Muscle of back (tissue), 11 donors: ENCODE measurements around the gene HMCN2. TPM values are rescaled to one million over a fixed set of nuclear protein-coding genes. Genes with fewer than 3 reads are reported as not detected.

Source experiments
- DNase-seq, 3 donors: peaks; one replicate each; pipeline versions ENCODE4 v3.0.0 to v3.0.0-alpha.2; 2013
- polyA plus RNA-seq, 10 donors: library from polyadenylated mRNA; unstranded; fragments of 120-200 nt; gene quantifications; one replicate each; pipeline ENCODE4 v1.2.1, GENCODE V29; 2013; ENCODE audit not compliant: insufficient read length in 10 of 10

The HMCN2 gene
- polyA plus RNA-seq, 10 donors: 4.8 to 21.1 (median 10.9) TPM

DNA sequence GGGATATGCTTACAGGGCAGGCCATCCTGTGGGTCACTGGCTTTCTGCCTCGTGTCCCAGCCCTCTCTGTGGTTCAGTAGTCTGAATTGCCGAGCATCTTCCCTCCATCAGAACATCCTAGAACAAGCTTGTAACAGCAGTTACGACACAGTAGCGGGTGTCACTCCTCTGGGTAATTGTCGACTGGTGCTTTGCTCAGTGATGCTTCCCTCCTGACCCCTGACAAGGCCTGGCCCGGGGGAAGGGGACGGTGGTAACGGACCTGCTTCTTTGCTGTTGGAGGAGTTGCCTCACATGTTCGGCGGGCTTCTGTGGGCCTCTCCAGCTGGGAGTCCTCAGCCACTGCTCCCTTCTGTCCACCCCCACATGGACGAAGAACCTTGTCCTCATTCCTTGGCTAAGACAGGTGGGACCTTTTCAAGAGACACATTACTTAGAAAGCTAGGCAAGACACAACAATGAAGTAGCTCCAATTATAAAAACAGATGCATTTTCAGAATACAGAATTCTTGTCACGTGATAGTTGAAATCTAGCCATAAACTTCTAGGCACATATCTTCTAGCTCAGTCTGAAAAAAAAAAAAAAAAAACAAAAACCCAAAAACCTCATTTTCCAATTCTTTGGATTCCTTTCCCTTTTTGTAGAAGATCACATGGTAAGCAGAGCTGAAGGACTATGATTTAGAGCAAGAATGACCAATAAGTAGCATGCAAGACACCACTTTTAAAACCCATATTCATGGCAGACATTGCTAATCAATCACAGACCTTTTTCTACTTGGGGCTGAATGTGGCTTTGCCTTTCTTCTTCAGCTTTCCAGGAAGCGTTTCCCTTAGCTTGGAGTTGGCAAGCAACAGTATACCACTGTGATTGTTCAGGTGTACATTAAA is 25.0 kb downstream of the HMCN2 start:
- DNase-seq: peak; percentile 66 to 87 (median 69)

DNA sequence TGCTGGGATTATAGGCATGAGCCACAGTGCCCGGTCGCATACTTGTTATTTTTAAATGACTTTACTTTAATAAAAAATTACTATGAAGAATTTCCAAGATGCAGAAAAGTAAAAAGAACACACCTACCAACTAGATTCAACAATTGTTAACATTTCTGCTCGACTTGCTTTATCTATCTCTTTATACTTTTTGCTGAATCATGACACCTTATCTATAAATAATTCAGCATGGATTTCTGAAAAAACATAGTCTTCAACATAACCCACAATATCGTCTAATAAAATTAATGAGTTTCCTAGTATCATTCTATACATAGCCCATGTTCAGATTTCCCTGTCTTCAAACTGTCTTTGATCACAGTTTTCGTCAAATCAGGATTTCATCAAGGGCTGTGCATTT is 25.9 kb downstream of the HMCN2 start:
- DNase-seq: no peak

DNA sequence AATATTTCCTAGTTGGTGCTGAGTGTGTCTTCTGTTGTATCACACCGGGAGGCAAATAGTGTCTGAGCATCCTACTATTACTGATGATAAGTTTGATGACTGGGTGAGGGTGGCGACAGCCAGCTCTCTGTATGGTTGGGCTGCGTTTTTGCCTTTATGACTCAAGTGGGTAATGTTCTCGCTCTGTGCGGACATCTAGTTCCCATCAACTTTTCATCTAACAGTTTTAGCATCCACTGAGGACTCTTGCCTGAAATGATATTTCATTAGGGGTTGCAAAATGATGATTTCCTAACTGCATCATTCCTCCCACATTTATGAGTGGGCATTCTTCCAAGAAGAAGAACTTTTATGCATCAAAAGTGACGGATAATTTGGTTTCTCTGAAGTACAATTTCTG is 26.5 kb downstream of the HMCN2 start:
- no peak for DNase-seq

DNA sequence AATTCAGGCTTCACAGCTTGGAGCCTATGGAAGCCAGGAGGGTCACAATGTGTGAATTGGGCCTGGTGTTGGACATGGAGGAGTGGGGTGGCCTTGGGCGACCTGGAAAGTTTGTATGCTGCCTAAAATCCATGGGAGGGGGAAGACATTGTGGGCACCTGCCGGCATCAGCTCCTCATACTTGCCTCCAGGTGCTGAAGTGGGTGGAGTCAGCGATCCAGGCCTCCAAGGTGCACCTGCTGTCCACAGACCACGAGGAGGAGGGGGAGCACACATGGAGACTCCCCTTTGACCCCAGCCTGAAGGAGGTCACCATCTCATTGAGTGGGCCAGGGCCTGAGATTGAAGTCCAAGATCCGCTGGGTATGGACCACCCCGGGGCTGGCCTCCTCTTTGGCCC is 29.1 kb downstream of the HMCN2 start:
- DNase-seq: no peak

DNA sequence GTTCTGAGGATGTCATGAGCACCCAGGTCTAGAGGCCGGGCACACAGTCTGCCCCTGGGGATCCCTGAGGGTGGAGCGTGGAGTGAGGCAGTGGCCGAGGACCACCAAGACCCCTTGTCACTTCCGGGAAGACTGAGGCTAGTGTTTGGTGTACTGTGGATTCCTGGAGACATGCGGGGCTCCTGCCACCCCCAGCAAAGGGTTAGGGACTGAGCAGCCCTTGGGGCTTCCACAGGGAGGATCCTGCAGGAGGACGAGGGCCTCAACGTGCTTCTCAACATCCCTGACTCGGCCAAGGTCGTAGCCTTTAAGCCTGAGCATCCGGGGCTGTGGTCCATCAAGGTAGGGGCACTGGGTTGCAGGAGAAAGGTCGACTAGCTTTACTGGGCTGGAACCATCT is 29.9 kb downstream of the HMCN2 start:
- DNase-seq: no peak

DNA sequence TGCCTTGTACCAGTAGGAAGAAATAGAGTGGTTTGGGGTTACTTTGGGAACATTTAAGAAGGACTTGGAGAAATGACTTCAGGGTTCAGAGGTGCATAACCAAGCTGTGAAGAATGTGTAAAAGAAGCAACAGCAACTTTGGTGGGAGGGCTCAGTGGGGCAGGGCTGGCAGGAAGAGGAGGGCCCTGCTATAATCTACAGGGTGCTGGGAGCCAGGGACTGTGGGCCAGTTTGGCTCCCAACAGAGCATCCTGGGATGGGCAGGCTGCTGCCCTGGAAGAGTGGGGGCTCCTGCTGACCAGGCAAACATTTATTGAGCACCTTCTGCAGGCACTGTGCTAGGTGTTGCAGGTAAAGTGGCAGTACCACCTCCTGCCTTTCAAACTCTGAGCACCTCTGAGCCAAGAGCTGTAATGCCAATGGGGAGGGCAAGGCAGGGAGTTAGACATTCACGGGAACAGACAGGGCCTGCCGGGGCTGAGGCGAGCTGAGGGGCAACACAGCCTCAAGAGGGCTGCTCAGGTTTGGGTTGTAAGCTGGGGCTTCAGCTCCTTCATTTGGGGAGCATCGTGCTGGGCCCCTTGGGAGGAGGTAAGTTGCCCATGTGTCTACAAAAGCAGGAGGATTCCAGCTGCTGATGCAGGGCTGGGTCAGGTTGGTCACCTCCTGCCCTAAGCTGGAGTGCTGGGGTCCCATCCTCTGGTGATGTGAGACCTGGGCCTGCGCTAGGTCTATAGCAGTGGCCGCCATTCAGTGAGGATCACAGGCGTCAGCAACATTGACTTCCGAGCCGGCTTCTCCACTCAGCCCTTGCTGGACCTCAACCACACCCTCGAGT is 30.6 kb downstream of the HMCN2 start:
- no peak for DNase-seq

DNA sequence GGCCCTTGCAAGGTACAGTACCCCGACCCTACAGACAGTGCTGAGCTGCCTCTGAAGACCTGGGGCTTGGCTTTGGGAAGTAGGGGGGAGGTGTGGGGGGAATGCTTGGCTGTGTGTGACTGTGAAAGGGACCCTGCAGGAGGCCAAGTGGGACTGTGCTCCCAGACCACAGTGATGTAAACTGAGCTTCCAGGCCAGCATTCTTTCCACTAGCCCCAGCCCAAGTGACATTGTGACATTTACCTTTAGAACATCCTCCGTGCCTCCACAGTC is 31.2 kb downstream of the HMCN2 start:
- DNase-seq: no peak

DNA sequence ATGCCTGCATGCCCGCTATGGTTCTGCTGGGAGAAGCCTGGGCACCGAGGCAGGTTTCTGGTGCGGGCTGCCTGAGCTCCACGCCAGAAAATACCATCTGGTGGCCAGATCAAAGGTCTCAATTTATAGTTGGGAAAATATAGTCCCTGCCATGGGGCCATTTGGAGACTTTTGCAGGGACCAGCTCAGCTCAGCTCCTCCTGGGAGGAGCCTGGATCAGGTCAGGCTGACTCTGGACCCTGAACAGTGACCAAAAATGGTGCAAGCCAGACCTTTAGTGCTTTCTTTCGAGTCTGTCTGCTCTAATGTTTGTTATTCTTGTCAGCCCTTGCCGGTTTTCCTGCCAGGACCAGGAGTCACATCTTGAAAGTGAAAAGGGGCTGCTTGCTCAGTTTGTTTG is 31.8 kb downstream of the HMCN2 start:
- no peak for DNase-seq

DNA sequence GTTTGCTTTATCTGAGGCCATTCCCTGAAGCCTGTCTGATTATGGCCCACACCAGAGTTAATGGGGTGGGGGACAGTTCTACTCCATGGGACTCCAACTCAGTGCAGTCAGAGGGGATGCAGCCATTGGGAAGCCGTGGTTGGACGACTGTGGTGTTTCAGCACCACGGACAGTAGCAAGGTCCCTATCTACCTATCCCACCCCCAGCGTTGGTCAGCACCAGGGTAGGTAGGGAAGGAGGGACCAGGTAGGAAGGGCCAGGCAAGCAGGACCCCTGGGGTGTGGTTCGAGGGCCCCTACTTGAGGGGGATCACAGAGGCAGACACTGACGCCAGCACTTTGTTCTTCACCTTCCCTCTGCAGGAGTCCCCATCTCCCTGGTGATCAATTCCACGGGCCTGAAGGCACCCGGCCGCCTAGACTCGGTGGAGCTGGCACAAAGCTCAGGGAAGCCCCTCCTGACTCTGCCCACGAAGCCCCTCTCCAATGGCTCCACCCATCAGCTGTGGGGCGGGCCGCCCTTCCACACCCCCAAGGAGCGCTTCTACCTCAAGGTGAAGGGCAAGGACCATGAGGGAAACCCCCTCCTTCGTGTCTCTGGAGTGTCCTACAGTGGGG is 33.2 kb downstream of the HMCN2 start:
- DNase-seq: peak in 1 of 3 donors; percentile 42

DNA sequence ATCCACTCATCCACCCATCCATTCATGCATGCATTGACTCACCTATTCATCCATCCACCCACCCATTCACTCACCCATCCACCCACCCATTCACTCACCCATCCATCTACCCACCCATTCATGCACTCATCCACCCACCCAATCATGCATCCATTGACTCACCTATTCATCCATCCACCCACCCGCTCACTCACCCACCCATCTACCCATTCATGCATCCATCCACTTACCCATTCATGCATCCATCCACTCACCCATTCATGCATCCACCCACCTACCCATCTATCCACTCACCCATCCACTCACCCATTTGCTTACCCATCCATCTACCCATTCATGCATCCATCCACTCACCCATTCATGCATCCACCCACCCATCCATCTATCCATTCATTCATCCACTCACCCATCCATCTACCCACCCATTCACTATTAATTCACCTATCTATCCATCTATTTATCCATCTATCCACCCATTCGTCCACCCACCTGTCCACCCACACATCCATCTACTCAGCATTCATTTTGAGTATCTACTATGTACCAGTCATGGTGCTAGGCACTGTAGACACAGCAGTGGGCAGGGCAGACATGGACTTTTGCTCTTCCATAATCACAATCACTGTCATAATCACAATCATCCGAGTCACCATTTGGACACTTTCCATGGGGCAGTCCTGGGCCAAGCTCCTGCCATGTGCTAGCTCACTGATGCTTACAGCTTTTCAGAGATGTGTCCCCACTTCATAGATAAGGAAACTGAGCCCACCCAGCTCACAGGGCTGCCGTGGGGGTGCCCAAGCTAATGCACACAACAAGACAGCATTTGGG is 34.4 kb downstream of the HMCN2 start:
- no peak for DNase-seq

DNA sequence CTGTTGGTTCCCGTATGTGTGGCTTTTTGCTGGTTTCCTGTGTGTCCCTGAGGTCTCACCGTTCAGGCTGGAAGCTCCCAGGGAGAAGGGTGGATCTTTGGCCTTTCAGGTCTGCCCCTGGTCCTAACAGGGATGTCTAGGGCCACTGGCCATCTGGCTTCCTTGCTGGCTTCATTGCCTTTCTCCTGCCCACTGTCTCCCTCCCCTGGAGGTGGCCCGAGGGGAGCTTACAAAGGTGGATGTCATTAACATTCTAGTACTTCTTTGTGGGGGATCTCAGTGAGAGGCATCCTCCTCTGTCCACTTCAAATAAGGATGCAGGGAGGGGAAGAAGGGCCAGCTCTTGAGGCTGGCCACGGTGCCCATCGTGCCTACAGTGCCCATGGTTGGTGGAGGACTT is 35.2 kb downstream of the HMCN2 start:
- no peak for DNase-seq

DNA sequence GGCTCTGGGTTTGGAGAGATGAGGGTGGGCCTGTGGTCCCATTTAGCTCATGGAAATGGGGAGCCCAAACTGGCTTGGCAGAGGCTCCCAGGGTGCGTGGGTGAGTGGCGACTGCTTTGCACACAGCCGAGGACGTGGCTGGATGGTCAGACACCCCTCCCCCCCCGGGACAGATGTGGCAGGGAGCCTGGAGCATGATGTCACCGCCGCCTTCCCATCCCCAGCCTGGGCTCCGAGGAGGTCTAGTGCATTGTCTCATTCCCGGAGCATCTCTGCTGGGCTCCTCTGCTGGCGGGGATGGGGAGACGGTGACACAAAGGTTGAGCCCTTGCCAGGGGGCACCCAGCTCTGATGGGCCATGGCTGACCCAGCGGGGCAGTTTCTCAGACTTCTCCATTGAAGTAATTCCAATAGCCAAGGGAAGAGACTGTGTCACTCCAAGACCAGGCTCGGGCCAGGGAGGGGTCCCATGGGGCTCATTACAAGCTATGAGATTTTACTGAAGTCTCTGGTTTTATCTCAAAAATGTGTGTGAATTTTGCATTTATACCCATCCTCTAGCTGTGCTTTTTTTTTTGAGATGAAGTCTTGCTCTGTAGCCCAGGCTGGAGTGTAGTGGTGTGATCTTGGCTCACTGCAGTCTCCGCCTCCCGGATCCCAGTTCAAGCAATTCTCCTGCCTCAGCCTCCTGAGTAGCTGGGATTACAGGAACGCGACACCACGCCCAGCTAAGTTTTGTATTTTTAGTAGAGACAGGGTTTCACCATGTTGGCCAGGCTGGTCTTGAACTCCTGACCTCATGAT is 36.1 kb downstream of the HMCN2 start:
- DNase-seq: peak; percentile 53 to 91 (median 83)

DNA sequence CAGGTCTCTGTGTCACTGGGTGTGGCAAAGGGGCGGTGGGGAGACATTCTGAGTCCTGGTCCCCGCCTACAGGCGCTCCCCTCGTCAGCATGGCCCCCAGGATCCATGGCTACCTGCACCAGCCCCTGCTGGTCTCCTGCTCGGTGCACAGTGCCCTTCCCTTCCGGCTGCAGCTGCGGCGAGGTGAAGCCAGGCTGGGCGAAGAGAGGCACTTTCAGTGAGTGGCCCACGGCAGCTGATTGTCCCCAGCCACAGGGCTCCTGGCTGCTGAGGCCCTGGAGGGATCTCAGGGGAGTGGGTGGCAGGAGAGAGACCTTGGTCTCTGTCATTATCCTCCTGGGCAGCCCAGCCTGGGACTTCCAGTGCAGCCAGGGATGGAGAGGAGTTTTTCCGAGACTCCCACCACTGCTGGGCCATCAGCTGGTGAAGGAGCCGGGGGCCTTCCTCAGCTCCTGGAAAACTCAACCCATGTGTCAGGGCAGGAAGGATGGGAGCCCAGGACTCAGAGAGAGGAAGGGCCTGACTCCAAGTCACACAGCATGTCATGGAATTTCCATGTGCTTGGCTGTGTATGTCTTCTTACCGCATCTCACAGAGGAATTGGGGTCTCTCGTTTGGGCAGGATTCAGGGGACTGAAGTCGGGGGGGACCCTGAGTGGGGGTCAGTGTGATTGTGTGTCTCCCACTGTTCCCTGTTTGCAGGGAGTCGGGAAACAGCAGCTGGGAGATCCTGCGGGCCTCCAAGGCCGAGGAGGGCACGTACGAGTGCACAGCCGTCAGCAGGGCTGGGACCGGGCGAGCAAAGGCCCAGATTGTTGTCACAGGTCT is 37.4 kb downstream of the HMCN2 start:
- no peak for DNase-seq

DNA sequence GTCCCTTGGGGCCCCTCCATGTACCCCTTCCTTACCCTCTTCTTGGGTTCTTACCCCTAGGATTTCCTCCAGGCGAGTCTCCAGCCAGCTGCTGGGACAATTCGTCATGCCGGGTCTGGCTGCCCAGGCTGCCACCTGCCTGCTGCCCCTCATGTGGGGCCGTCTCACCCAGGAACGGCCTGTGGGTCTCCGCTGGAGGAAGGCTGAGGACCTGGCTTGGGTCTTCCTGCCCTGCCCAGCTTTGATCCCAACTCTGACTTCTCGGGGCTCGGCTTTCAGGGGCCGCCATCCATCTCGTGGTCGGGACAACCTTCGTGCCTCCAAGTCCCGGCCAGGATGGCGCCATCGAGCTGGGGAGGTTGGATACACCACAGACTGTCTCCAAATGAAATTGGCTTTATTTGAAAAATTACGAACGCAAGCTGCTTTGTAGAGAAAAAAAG is 38.1 kb downstream of the HMCN2 start:
- DNase-seq: peak in 1 of 3 donors; percentile 39

DNA sequence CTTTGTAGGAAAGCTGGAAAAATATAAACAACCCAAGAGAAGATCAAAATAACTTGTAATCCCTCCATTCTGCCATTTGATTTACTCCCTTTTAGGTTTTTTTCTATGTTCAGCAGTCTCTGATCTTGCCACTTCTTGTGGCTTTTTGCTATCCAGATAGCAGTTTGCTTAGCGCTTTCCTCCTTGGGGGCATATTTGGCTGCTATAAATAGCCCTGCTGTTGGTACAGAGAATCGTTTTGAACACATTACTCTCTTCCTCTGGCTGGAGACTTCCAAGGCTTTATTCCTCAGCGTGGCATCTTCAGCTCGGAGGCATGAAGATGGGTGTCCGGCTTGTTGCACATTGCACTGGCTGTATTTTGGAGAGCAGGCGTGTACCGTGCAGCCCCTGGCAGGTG is 38.6 kb downstream of the HMCN2 start:
- no peak for DNase-seq

DNA sequence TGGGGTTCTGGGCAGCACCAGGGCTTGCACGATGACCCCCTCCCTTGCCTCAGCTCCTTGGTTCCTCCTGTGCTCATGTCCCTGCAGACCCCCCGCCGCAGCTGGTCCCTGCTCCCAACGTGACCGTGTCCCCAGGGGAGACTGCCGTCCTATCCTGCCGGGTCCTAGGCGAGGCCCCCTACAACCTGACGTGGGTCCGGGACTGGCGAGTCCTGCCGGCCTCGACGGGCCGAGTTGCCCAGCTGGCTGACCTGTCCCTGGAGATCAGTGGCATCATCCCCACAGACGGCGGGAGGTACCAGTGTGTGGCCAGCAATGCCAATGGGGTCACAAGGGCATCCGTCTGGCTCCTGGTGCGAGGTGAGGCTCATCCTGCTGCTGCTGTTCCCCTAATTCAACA is 39.1 kb downstream of the HMCN2 start:
- DNase-seq: no peak

DNA sequence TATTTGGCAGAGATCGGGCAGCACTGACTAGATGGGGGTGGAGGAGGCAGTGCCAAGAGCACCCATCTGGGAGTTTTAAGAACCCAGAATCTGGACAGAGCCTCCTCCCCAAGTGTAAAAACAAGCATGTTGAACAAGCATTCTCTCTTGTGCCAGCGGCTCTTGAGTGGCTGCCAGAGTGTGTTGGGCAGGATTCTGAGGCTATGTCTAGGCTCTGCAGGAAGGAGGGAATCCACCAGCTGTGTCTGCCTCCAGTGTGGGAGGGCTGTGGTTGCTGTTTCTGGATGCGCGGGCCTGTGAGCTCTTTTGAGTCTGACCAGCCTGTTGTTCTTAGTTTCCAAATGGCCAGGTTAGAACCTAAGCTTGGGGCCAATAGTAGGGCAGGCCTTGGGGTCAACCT is 39.8 kb downstream of the HMCN2 start:
- DNase-seq: no peak

DNA sequence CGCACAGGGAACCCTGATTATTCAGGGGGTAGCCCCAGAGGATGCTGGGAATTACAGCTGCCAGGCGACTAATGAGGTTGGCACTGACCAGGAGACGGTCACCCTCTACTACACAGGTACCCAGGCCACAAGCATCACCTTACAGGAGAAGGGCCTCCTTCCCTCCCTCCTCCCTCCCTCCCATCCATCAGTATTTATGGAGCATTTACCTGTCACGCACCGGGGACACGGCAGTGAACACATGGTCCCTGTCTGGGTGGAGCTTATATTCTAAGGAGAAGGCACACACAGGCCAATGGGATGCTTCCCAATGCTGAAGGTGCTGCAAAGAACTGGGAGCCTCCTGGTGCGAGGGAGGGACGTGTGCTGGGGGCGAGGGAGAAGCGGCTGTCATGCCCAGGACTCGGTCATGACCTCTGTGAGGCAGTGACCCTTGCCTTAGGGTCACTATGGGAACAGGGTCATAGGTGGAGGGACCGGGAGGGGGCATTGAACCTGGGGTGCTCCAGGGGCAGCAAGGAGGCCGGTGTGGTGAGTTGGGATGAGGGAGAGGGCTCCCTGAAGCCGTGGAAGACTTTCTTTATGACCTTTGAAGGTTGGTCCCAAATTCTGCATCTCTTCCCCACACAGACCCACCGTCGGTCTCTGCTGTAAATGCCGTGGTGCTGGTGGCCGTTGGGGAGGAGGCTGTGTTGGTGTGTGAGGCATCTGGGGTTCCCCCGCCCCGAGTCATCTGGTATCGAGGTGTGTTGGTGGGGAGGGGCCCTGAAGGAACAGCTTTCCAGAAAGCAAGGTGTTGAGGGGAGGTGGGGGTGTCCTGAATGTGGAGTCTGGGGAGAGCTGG is 41.5 kb downstream of the HMCN2 start:
- no peak for DNase-seq

DNA sequence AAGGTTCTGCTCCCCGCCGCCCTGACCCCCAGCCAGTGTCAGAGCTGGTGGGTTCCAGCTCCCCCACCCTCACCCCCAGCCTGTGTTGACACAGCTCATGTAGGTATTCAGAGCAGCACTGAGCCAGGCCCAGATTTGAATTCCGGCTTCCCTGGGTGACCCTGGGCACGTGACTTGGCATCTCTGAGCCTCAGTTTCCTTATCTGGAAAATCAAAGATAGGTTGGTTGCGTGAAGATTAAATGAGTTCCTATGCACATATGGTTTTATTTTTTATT is 42.0 kb downstream of the HMCN2 start:
- no peak for DNase-seq
